BE2C (cell line): ENCODE data around the gene FGD4.
"Not testable (repeated sequence)": the region's sequence is repeated elsewhere in the genome, so short reads cannot be mapped to it uniquely, and the experiment has no call there.

ENCODE experiments used
- DNase-seq: peaks from one replicate; pipeline ENCODE4 v3.0.0-alpha.2; 2020
- H3K27me3 ChIP-seq: fragments of 250-450 bp; sonication (Bioruptor Pico); 2 replicates; pipeline ENCODE4 v1.5.1; 2020; ENCODE audit warnings: mild to moderate bottlenecking
- H3K36me3 ChIP-seq: fragments of 250-450 bp; sonication (Bioruptor Pico); 2 replicates; pipeline ENCODE4 v1.5.1; 2020; ENCODE audit warnings: mild to moderate bottlenecking
- H3K4me1 ChIP-seq: fragments of 250-450 bp; sonication (Bioruptor Pico); 2 replicates; pipeline ENCODE4 v1.5.1; 2020
- H3K4me3 ChIP-seq: 2 replicates; pipeline ENCODE4 v1.5.1; 2011; ENCODE audit warnings: low read depth, low read length
- H3K9me3 ChIP-seq: fragments of 250-450 bp; sonication (Bioruptor Pico); 2 replicates; pipeline ENCODE4 v1.5.1; 2020
- CTCF ChIP-seq: IDR thresholded peaks from 2 replicates; pipeline ENCODE4 v1.5.1; 2012; ENCODE audit warnings: mild to moderate bottlenecking, low read depth, low read length

Gene FGD4

GRCh38 chr12:32508626-32509025 lies 109.3 kb downstream of the FGD4 start:
- Histone ChIP-seq H3K27me3 (no peaks in the 10 kb centered on the region), H3K9me3 (no peaks in the 10 kb centered on the region), H3K36me3 (no peaks in the 10 kb centered on the region), H3K4me3 (no peak overlapping the region), H3K4me1 (no peaks in the 10 kb centered on the region)
- DNase-seq, result no peak
- TF ChIP-seq CTCF, result no peak

GRCh38 chr12:32509328-32510091 lies 110.2 kb downstream of the FGD4 start:
- no peaks in the 10 kb centered on the region for H3K4me1 ChIP-seq
- no peak overlapping the region for H3K4me3 ChIP-seq
- H3K36me3 ChIP-seq, result no peaks in the 10 kb centered on the region
- no peak for TF ChIP-seq CTCF
- no peaks in the 10 kb centered on the region for H3K9me3 ChIP-seq
- no peak for DNase-seq
- no peaks in the 10 kb centered on the region for H3K27me3 ChIP-seq

- not testable (repeated sequence) for H3K27me3 ChIP-seq, H3K4me1 ChIP-seq, H3K36me3 ChIP-seq, DNase-seq, H3K9me3 ChIP-seq, H3K4me3 ChIP-seq
Observed at GRCh38 chr12:32511976-32512375, 112.6 kb downstream of the FGD4 start.

GRCh38 chr12:32512379-32512778 lies 113.0 kb downstream of the FGD4 start:
- no peaks in the 10 kb centered on the region; the same call in 1 of the 2 replicates for H3K4me1 ChIP-seq
- no peaks in the 10 kb centered on the region for H3K9me3 ChIP-seq
- H3K27me3 ChIP-seq, result no peaks in the 10 kb centered on the region
- H3K4me3 ChIP-seq, result no peak overlapping the region
- TF ChIP-seq CTCF, result no peak
- no peak for DNase-seq
- no peaks in the 10 kb centered on the region for H3K36me3 ChIP-seq

- H3K9me3 ChIP-seq, result no peaks in the 10 kb centered on the region
- H3K4me1 ChIP-seq, result no peaks in the 10 kb centered on the region; the same call in 1 of the 2 replicates
Observed at GRCh38 chr12:32512910-32513309, 113.6 kb downstream of the FGD4 start.

GRCh38 chr12:32515137-32515873 lies 115.9 kb downstream of the FGD4 start:
- H3K9me3 ChIP-seq, result no peaks in the 10 kb centered on the region
- no peak overlapping the region for H3K4me3 ChIP-seq
- no peaks in the 10 kb centered on the region for H3K36me3 ChIP-seq
- TF ChIP-seq CTCF, result no peak
- no peaks in the 10 kb centered on the region for H3K27me3 ChIP-seq
- no peaks in the 10 kb centered on the region; the same call in 1 of the 2 replicates for H3K4me1 ChIP-seq
- no peak for DNase-seq

More at GRCh38 chr12:32512910-32513309, 113.6 kb downstream of the FGD4 start:
- H3K36me3 ChIP-seq, result no peaks in the 10 kb centered on the region
- TF ChIP-seq CTCF, result no peak
- H3K4me3 ChIP-seq, result no peak overlapping the region
- no peak for DNase-seq
- no peaks in the 10 kb centered on the region for H3K27me3 ChIP-seq
